Upper lobe of left lung (tissue), 6 donors: Measurements from ENCODE around the gene NSG2. TPM values are rescaled to one million over a fixed set of nuclear protein-coding genes. Genes with fewer than 3 reads are reported as not detected.
A peak's percentile ranks its signal among the peaks of the same experiment; 100 is the strongest.

ENCODE experiments used
- ATAC-seq, 2 donors: fragments of 200-7000 bp; cut with Tn5 transposase; one replicate each; pipeline ENCODE4 v1.9.1; 2022; ENCODE audit warnings: mild to moderate bottlenecking in 2 of 2, moderate library complexity in 2 of 2; ENCODE audit not compliant: low FRiP score in 2 of 2
- DNase-seq, 2 donors: peaks; one replicate each; pipeline ENCODE4 v3.0.0-alpha.2; 2019 to 2020
- H3K27ac ChIP-seq, 4 donors: fragments of 200-600 bp; sonication (generic); one replicate each; pipeline ENCODE4 v1.5.1; 2016 to 2019
- H3K27me3 ChIP-seq, 4 donors: fragments of 200-600 bp; sonication (generic); one replicate each; pipeline ENCODE4 v1.5.1; 2017 to 2019
- H3K36me3 ChIP-seq, 4 donors: fragments of 200-600 bp; sonication (generic); one replicate each; pipeline ENCODE4 v1.5.1; 2016 to 2019
- H3K4me1 ChIP-seq, 4 donors: fragments of 200-600 bp; sonication (generic); one replicate each; pipeline ENCODE4 v1.5.1; 2018 to 2019
- H3K4me3 ChIP-seq, 4 donors: fragments of 200-600 bp; sonication (generic); one replicate each; pipeline ENCODE4 v1.5.1; 2017 to 2019; ENCODE audit warnings: mild to moderate bottlenecking in 2 of 4, moderate library complexity in 1 of 4
- H3K9me3 ChIP-seq, 4 donors: fragments of 200-600 bp; sonication (generic); one replicate each; pipeline ENCODE4 v1.5.1; 2018 to 2019
- EP300 ChIP-seq, 4 donors: sonication (generic); formaldehyde crosslinking; IDR thresholded peaks; one replicate each; pipeline ENCODE4 v1.5.1; 2017; ENCODE audit warnings: antibody characterized with exemption in 4 of 4, control low read depth in 2 of 4
- POLR2A ChIP-seq, 4 donors: fragments of 450-650 bp; IDR thresholded peaks; one replicate each; pipeline ENCODE4 v1.5.1; 2016 to 2017; ENCODE audit warnings: antibody characterized with exemption in 4 of 4, mild to moderate bottlenecking in 2 of 4
- POLR2AphosphoS5 ChIP-seq, 2 donors: sonication (generic); formaldehyde crosslinking; IDR thresholded peaks; one replicate each; pipeline ENCODE4 v1.5.1; 2017; ENCODE audit warnings: antibody characterized with exemption in 2 of 2
- WGBS, 2 donors: methylation state at CpG; one replicate each; pipeline ENCODE4 v1.1.5; 2017 to 2018; 5-methylcytosine and 5-hydroxymethylcytosine counted together
- total RNA-seq, 6 donors: library from RNA; depleted of rRNA in 4 of 6; stranded (reverse); fragments of >200 nt in 4 of 6; gene quantifications; one replicate each; pipeline versions ENCODE4 v1.1.0 to v1.2.1, GENCODE V29; 2016 to 2021
- TF ChIP-seq, protein P1 (sequence below), 6 experiments: fragments of 450-650 bp in 4 of 6; fragments of 200-600 bp in 2 of 6; sonication (generic) in 2 of 6; IDR thresholded peaks; one replicate each; pipeline ENCODE4 v1.5.1; 2016 to 2019; ENCODE audit warnings: antibody characterized with exemption in 6 of 6
- donor health status: DM: no; HTN: no; CAD: no; lungs with moderate emphysema.
- donor health status: DM: no; HTN: yes; CAD: no; lungs with severe emphysema.

The NSG2 gene
- total RNA-seq, 6 donors from 2014 or later, result 0.09 to 2.3 (median 0.13) TPM; not detected in 2

DNA sequence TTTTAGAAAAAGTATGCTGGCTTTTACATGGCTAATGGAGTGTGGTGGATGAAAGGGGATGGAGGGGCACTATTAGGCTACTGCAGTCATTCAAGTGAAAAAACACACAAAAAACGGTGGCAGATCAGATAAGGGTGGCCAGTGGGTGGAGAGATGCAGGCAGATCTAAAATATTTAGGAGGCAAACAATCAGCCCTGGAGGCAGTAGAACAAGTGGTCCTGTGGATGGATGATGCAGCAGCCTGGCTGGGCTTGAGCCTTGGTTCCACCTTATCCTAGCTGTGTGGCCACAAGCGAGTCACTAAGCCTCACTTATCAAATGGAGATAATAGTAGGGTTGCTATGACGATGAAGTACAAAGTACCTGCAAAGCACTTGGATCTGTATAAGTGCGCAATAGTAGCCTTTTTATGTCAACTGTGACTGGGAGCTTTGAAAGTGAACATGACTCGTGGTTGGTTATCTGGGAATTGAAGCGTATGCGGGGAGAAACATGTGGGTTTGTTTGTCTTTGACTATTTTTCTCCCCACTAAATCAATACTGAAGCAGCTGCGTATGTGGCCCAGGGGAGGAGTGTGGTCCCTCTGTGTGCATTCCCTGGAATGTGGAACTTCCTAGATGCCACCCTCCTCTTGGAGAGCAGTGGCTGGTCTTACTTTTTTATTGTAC is 20.2 kb downstream of the NSG2 start:
- WGBS, 2 donors, result 42 to 65% methylated on average over 8 of the region's 8 CpGs
- DNase-seq (no peak), ATAC-seq (peak in 1 of 2 donors; percentile 39)
- TF ChIP-seq POLR2AphosphoS5 (IDR thresholded peaks at IDR 0.05) (no peak), POLR2A (IDR thresholded peaks at IDR 0.05) (no peak), EP300 (IDR thresholded peaks at IDR 0.05) (no peak)
- TF ChIP-seq, protein P1, sequence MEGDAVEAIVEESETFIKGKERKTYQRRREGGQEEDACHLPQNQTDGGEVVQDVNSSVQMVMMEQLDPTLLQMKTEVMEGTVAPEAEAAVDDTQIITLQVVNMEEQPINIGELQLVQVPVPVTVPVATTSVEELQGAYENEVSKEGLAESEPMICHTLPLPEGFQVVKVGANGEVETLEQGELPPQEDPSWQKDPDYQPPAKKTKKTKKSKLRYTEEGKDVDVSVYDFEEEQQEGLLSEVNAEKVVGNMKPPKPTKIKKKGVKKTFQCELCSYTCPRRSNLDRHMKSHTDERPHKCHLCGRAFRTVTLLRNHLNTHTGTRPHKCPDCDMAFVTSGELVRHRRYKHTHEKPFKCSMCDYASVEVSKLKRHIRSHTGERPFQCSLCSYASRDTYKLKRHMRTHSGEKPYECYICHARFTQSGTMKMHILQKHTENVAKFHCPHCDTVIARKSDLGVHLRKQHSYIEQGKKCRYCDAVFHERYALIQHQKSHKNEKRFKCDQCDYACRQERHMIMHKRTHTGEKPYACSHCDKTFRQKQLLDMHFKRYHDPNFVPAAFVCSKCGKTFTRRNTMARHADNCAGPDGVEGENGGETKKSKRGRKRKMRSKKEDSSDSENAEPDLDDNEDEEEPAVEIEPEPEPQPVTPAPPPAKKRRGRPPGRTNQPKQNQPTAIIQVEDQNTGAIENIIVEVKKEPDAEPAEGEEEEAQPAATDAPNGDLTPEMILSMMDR (IDR thresholded peaks at IDR 0.05), result no peak
- Histone ChIP-seq H3K27ac (no peak overlapping the region), H3K4me3 (no peak overlapping the region), H3K9me3 (no peaks in the 10 kb centered on the region), H3K36me3 (no peaks in the 10 kb centered on the region), H3K27me3 (no peaks in the 10 kb centered on the region), H3K4me1 (no peaks in the 10 kb centered on the region)

GRCh38 chr5:174067499-174067898 is 22.0 kb downstream of the NSG2 start:
- Histone ChIP-seq H3K27me3 (no peaks in the 10 kb centered on the region), H3K27ac (no peak overlapping the region), H3K36me3 (no peaks in the 10 kb centered on the region), H3K9me3 (no peaks in the 10 kb centered on the region), H3K4me1 (no peaks in the 10 kb centered on the region), H3K4me3 (no peak overlapping the region)
- DNase-seq, result no peak
- no peak for ATAC-seq
- 85 to 89% methylated on average over 1 of the region's 1 CpG for WGBS, 2 donors
- no peak for TF ChIP-seq EP300 (IDR thresholded peaks at IDR 0.05)

DNA sequence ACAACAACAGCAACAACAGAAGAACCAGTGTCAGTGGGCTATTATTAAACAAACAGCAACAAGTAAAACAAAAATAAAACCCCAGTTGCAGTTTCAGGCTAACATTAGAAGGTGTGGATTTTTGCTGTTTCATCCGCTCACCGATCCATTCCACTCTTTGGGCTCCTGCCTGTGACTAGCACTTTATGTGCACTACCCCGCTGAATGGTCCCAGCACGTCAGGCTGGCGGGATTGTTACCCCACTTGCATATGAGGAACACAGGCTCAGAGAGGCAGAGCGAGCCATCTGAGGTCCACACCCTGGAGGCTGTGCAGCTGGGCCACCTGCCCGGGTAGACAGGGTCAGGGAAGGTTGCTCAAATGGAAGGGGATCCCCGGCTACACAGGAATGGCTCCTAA is 26.0 kb downstream of the NSG2 start:
- TF ChIP-seq, protein P1 (IDR thresholded peaks at IDR 0.05), result no peak
- TF ChIP-seq POLR2A (IDR thresholded peaks at IDR 0.05), result no peak
- TF ChIP-seq POLR2AphosphoS5 (IDR thresholded peaks at IDR 0.05), result no peak
- no peak for TF ChIP-seq EP300 (IDR thresholded peaks at IDR 0.05)
- H3K27me3 ChIP-seq, result no peaks in the 10 kb centered on the region
- WGBS, 2 donors, result 91 to 100% methylated on average over 7 to 8 of the region's 8 CpGs

DNA sequence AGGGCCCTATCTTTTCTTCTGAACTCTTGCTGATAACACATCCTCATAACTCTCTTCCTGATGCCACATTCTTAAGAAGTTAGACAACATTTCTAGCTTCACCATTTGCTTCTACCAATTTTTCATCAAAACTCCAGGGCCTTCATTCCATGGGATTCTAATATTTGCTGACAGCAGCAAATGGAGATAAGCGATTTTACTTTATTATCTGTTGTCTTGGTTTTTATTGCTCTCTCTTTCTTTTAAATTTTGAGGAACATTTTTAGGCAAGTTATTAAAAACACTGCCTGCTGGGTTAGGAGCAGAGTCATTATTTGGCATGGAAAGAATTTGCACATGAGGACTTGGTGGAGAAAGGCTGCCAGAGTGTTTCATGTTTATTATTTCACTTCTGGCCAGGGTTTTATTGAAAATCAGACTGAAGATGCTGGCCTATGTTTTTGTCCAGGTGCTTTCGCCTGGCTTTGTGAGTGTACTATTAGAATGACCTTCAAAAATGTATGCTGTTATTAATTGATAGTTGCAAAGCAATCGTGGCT is 27.7 kb downstream of the NSG2 start:
- no peaks in the 10 kb centered on the region for H3K4me1 ChIP-seq
- no peaks in the 10 kb centered on the region for H3K36me3 ChIP-seq
- ATAC-seq (no peak), DNase-seq (no peak)
- no peak overlapping the region for H3K4me3 ChIP-seq
- no peaks in the 10 kb centered on the region for H3K27me3 ChIP-seq
- TF ChIP-seq POLR2A (IDR thresholded peaks at IDR 0.05), result no peak
- no peak for TF ChIP-seq POLR2AphosphoS5 (IDR thresholded peaks at IDR 0.05)
- no peak for TF ChIP-seq EP300 (IDR thresholded peaks at IDR 0.05)
- TF ChIP-seq, protein P1 (IDR thresholded peaks at IDR 0.05), result no peak
- WGBS, 2 donors, result 73 to 78% methylated on average over 3 of the region's 3 CpGs
- H3K27ac ChIP-seq, result no peak overlapping the region
- H3K9me3 ChIP-seq, result no peaks in the 10 kb centered on the region

More for the DNA sequence above, 26.0 kb downstream of the NSG2 start:
- ATAC-seq (no peak), DNase-seq (no peak)
- Histone ChIP-seq H3K4me3 (no peak overlapping the region), H3K4me1 (no peaks in the 10 kb centered on the region), H3K9me3 (no peaks in the 10 kb centered on the region), H3K36me3 (no peaks in the 10 kb centered on the region), H3K27ac (no peak overlapping the region)

GRCh38 chr5:174074369-174074768 is 28.9 kb downstream of the NSG2 start:
- H3K9me3 ChIP-seq, result no peaks in the 10 kb centered on the region
- no peaks in the 10 kb centered on the region for H3K36me3 ChIP-seq
- ATAC-seq (no peak), DNase-seq (no peak)
- no peak overlapping the region for H3K4me3 ChIP-seq
- no peaks in the 10 kb centered on the region for H3K27me3 ChIP-seq
- TF ChIP-seq POLR2A (IDR thresholded peaks at IDR 0.05), result no peak
- TF ChIP-seq POLR2AphosphoS5 (IDR thresholded peaks at IDR 0.05), result no peak
- TF ChIP-seq EP300 (IDR thresholded peaks at IDR 0.05), result no peak
- TF ChIP-seq, protein P1 (IDR thresholded peaks at IDR 0.05), result no peak
- H3K4me1 ChIP-seq, result no peaks in the 10 kb centered on the region
- WGBS, 2 donors, result 88 to 91% methylated on average over 7 of the region's 7 CpGs
- H3K27ac ChIP-seq, result no peak overlapping the region
